Upper lobe of left lung (tissue), 6 donors: ENCODE measurements around the gene RND2. TPM values are rescaled to one million over a fixed set of nuclear protein-coding genes. Genes with fewer than 3 reads are reported as not detected.

ENCODE experiments used
- ATAC-seq, 2 donors: fragments of 200-7000 bp; cut with Tn5 transposase; one replicate each; pipeline ENCODE4 v1.9.1; 2022; ENCODE audit warnings: mild to moderate bottlenecking in 2 of 2, moderate library complexity in 2 of 2; ENCODE audit not compliant: low FRiP score in 2 of 2
- DNase-seq, 2 donors: peaks; one replicate each; pipeline ENCODE4 v3.0.0-alpha.2; 2019 to 2020
- H3K27ac ChIP-seq, 4 donors: fragments of 200-600 bp; sonication (generic); one replicate each; pipeline ENCODE4 v1.5.1; 2016 to 2019
- H3K27me3 ChIP-seq, 4 donors: fragments of 200-600 bp; sonication (generic); one replicate each; pipeline ENCODE4 v1.5.1; 2017 to 2019
- H3K36me3 ChIP-seq, 4 donors: fragments of 200-600 bp; sonication (generic); one replicate each; pipeline ENCODE4 v1.5.1; 2016 to 2019
- H3K4me1 ChIP-seq, 4 donors: fragments of 200-600 bp; sonication (generic); one replicate each; pipeline ENCODE4 v1.5.1; 2018 to 2019
- H3K4me3 ChIP-seq, 4 donors: fragments of 200-600 bp; sonication (generic); one replicate each; pipeline ENCODE4 v1.5.1; 2017 to 2019; ENCODE audit warnings: mild to moderate bottlenecking in 2 of 4, moderate library complexity in 1 of 4
- H3K9me3 ChIP-seq, 4 donors: fragments of 200-600 bp; sonication (generic); one replicate each; pipeline ENCODE4 v1.5.1; 2018 to 2019
- EP300 ChIP-seq, 4 donors: sonication (generic); formaldehyde crosslinking; IDR thresholded peaks; one replicate each; pipeline ENCODE4 v1.5.1; 2017; ENCODE audit warnings: antibody characterized with exemption in 4 of 4, control low read depth in 2 of 4
- POLR2A ChIP-seq, 4 donors: fragments of 450-650 bp; IDR thresholded peaks; one replicate each; pipeline ENCODE4 v1.5.1; 2016 to 2017; ENCODE audit warnings: antibody characterized with exemption in 4 of 4, mild to moderate bottlenecking in 2 of 4
- POLR2AphosphoS5 ChIP-seq, 2 donors: sonication (generic); formaldehyde crosslinking; IDR thresholded peaks; one replicate each; pipeline ENCODE4 v1.5.1; 2017; ENCODE audit warnings: antibody characterized with exemption in 2 of 2
- WGBS, 2 donors: methylation state at CpG; one replicate each; pipeline ENCODE4 v1.1.5; 2017 to 2018; 5-methylcytosine and 5-hydroxymethylcytosine counted together
- total RNA-seq, 6 donors: library from RNA; depleted of rRNA in 4 of 6; stranded (reverse); fragments of >200 nt in 4 of 6; gene quantifications; one replicate each; pipeline versions ENCODE4 v1.1.0 to v1.2.1, GENCODE V29; 2016 to 2021
- TF ChIP-seq, protein P1 (sequence below), 6 experiments: fragments of 450-650 bp in 4 of 6; fragments of 200-600 bp in 2 of 6; sonication (generic) in 2 of 6; IDR thresholded peaks; one replicate each; pipeline ENCODE4 v1.5.1; 2016 to 2019; ENCODE audit warnings: antibody characterized with exemption in 6 of 6
- donor health status: DM: no; HTN: no; CAD: no; lungs with moderate emphysema.
- donor health status: DM: no; HTN: yes; CAD: no; lungs with severe emphysema.

The RND2 gene
- total RNA-seq, 6 donors from 2014 or later: 0.15 to 2.0 (median 0.47) TPM; not detected in 2

- Histone ChIP-seq H3K4me1 (no peaks in the 10 kb centered on the region), H3K36me3 (no peaks in the 10 kb centered on the region), H3K9me3 (no peaks in the 10 kb centered on the region), H3K27me3 (no peaks in the 10 kb centered on the region), H3K4me3 (no peak overlapping the region), H3K27ac (no peak overlapping the region)
- TF ChIP-seq, protein P1, sequence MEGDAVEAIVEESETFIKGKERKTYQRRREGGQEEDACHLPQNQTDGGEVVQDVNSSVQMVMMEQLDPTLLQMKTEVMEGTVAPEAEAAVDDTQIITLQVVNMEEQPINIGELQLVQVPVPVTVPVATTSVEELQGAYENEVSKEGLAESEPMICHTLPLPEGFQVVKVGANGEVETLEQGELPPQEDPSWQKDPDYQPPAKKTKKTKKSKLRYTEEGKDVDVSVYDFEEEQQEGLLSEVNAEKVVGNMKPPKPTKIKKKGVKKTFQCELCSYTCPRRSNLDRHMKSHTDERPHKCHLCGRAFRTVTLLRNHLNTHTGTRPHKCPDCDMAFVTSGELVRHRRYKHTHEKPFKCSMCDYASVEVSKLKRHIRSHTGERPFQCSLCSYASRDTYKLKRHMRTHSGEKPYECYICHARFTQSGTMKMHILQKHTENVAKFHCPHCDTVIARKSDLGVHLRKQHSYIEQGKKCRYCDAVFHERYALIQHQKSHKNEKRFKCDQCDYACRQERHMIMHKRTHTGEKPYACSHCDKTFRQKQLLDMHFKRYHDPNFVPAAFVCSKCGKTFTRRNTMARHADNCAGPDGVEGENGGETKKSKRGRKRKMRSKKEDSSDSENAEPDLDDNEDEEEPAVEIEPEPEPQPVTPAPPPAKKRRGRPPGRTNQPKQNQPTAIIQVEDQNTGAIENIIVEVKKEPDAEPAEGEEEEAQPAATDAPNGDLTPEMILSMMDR (IDR thresholded peaks at IDR 0.05): no peak
- TF ChIP-seq POLR2A (IDR thresholded peaks at IDR 0.05) (no peak), EP300 (IDR thresholded peaks at IDR 0.05) (no peak), POLR2AphosphoS5 (IDR thresholded peaks at IDR 0.05) (no peak)
- WGBS, 2 donors: 75 to 89% methylated on average over 7 of the region's 7 CpGs
- no peak for DNase-seq
- ATAC-seq: no peak
Measured at GRCh38 chr17:43056051-43056450, 31.0 kb downstream of the RND2 start.

DNA sequence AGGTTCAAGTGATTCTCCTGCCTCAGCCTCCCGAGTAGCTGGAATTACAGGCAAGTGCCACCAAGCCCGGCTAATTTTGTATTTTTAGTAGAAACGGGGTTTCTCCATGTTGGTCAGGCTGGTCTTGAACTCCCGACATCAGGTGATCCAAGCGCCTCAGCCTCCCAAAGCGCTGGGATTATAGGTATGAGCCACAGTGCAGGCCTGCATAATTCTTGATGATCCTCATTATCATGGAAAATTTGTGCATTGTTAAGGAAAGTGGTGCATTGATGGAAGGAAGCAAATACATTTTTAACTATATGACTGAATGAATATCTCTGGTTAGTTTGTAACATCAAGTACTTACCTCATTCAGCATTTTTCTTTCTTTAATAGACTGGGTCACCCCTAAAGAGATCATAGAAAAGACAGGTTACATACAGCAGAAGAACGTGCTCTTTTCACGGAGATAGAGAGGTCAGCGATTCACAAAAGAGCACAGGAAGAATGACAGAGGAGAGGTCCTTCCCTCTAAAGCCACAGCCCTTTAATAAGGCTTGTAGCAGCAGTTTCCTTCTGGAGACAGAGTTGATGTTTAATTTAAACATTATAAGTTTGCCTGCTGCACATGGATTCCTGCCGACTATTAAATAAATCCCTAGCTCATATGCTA lies 38.1 kb downstream of the RND2 start:
- DNase-seq: no peak
- no peak for ATAC-seq
- peaks cover 0 to 2% (median 0%) of the 10 kb centered on the region in 4 donors for H3K36me3 ChIP-seq
- 90 to 96% methylated on average over 10 of the region's 10 CpGs for WGBS, 2 donors
- H3K9me3 ChIP-seq: no peaks in the 10 kb centered on the region
- no peaks in the 10 kb centered on the region for H3K4me1 ChIP-seq
- TF ChIP-seq POLR2A (IDR thresholded peaks at IDR 0.05): no peak
- TF ChIP-seq, protein P1 (IDR thresholded peaks at IDR 0.05): no peak
- no peak for TF ChIP-seq POLR2AphosphoS5 (IDR thresholded peaks at IDR 0.05)
- TF ChIP-seq EP300 (IDR thresholded peaks at IDR 0.05): no peak
- H3K27me3 ChIP-seq: no peaks in the 10 kb centered on the region
- no peak overlapping the region for H3K4me3 ChIP-seq
- H3K27ac ChIP-seq: no peak overlapping the region

DNA sequence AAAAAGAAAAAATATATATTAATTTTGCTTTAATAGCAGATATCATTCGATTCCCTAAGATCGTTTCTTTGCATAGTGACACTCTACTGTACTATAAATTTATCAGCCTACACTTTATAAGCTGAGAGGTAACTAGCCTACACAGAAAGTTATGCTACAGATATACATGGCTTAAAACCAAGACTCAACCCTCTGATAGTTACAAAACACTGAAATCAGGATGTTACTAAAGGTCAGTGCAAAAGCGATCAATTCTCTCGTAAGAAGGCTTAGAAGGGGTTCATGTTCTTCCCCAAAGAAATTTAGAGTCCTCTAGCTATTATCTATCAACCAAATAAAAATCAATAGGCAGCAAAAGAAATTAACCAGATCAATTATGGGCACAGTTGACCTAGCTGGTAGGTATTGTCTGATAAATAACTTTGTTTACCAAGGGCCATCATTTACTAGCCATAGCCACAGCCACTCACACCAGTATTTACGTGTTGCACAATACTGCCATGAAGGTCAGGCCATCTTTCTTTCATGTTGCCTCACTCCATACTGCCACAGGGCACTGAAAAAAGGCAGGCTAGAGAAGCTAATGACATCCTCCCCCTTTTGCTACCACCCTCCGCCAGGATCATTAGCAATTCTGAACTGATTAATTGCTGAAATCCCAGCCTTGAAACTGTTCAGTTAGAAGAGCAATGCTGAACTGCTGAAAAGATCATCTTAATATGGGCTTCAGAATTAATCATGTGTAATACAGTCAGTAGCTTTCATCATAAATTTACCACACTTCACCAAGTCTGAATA lies 43.7 kb downstream of the RND2 start:
- no peak overlapping the region for H3K4me3 ChIP-seq
- WGBS, 2 donors: 89 to 94% methylated on average over 6 of the region's 6 CpGs
- TF ChIP-seq EP300 (IDR thresholded peaks at IDR 0.05) (no peak), POLR2A (IDR thresholded peaks at IDR 0.05) (no peak)
- TF ChIP-seq, protein P1 (IDR thresholded peaks at IDR 0.05): no peak
- H3K4me1 ChIP-seq: no peaks in the 10 kb centered on the region
- ATAC-seq: no peak
- no peak for DNase-seq
- no peaks in the 10 kb centered on the region for H3K9me3 ChIP-seq
- H3K27me3 ChIP-seq: no peaks in the 10 kb centered on the region
- H3K27ac ChIP-seq: no peak overlapping the region
- no peaks in the 10 kb centered on the region for H3K36me3 ChIP-seq

- Histone ChIP-seq H3K27ac (no peak overlapping the region), H3K4me3 (no peak overlapping the region), H3K36me3 (no peaks in the 10 kb centered on the region), H3K4me1 (no peaks in the 10 kb centered on the region), H3K9me3 (no peaks in the 10 kb centered on the region), H3K27me3 (no peaks in the 10 kb centered on the region)
- WGBS, 2 donors: 73 to 79% methylated on average over 3 of the region's 3 CpGs
- no peak for DNase-seq
- TF ChIP-seq POLR2AphosphoS5 (IDR thresholded peaks at IDR 0.05) (no peak), POLR2A (IDR thresholded peaks at IDR 0.05) (no peak), EP300 (IDR thresholded peaks at IDR 0.05) (no peak)
- TF ChIP-seq, protein P1 (IDR thresholded peaks at IDR 0.05): no peak
- ATAC-seq: no peak
Measured at GRCh38 chr17:43069368-43069898, 44.4 kb downstream of the RND2 start.
